HG02885 (cell line): ENCODE results near the gene FCRLB.
"Not testable (repeated sequence)": the region's sequence is repeated elsewhere in the genome, so short reads cannot be mapped to it uniquely, and the experiment has no call there.

ENCODE experiments used
- ATAC-seq: cut with Tn5 transposase; IDR thresholded peaks from one replicate; pipeline ENCODE4 v1.9.1; 2021; ENCODE audit warnings: mild to moderate bottlenecking; ENCODE audit not compliant: unreplicated experiment, poor library complexity

The FCRLB gene

DNA sequence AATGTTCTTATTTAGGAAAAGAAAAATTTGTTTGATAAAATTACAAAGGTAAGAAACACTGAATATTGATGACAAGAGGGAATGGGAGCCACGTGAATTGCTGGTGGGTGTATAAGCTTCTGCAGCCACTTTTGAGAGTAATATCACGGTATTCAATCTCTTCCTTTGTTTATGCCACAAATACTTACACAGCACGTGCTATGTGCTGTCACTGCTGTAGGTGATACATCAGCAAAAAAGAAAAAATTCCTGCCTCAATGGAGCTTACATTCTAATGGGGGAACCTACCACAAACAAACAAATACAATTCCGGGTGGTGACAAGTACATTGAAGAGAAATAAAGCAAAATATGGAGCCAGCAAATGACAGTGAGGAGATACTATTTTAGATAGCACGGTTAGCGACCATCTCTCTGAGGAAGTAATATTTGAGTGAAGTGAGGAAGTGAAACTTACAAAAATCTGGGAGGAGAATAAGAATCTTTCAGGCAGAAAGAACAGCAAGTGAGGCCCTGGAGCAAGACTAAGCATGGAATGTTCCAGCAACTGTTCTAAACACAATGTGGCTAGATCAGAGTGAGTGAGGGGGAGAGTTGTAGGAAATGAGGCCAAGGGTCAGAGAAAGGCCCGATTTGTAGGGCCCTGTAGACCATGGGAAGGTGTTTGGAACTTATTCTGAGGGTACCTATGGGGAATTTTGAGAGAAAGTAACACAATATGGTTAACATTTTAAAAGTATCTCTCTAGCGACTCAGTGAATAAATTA lies 2.6 kb upstream of the FCRLB start:
- peak; percentile 69 for ATAC-seq

DNA sequence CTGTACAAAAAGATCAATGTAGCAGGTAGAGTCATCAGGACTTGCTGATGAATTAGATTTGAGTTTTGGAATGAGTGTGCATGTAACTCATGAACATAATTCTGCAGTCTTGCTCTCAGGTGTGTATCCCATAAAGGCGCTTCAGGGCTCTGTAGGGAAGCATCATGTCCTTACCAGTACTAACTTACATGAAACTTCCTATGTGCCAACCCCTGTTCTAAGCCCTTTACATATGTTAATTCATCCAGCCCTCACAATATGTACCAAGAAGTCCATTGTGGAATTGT lies 2.1 kb upstream of the FCRLB start:
- peak; percentile 41 for ATAC-seq

DNA sequence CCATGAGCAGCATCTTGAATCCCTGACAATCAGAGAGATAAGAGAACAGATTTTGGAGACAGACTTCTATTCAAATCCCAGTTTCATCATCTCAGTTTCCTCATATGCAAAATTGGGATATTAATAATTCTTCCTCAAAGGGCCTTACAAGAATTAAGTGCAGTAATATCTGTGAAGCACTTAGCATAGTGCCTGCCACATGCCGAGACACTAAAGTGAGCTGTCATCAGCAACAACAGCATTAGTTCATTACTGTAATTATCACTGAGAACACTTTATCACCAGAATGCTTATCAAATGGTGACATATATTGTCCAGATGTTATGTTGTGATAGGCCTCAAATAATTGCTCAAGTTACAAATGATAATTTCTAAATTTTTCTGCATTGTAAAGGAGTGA lies 922 bp upstream of the FCRLB start:
- ATAC-seq, result no peak

DNA sequence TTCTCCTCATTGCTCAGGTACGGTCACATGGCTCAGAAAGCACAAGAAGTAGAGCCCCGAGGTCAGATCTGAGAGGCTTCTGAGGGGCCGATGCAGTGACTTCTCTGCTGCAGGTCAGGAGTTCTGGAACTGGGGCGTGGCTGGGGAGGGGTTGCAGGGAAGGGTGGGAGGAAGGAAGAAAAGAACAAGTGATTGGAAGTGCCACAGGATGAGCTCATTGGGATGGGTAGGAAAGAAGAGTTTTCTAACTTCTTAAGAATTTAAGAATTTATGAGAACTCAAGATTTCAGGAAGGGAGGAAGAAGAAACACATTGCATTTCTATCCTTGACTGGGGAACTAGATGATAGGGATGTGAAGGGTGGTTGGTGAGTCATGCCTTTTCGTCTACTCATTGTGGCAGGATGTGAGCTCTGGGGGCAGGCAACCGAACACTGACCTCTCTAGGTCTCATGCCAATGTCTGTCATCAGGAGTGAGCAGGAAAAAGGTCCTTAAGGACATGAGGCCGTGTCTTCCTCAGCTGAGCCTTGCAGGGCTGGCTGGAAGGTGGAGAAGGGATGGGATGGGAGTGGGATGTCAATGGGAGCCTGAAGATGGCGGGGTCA lies 497 bp downstream of the FCRLB start:
- no peak for ATAC-seq

DNA sequence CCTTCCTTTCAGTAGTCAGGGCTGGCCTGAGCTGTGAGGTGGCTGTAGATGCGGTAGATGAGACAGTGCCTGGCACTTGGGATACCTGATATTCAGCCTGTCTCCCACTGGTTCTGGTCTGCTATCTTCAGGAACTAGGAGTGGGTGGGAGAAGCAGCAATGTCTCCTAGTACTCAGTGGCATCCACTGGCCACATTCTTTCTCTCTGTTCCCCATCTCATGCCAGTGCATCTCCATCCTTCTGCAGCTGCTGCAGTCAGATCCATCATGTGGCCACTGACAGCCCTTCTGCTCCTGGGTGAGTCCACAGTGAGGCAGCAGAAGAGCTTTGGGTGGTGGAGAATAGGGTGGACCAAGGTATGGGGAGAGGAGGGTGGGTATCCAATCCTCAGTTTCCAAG lies 1.1 kb downstream of the FCRLB start:
- no peak for ATAC-seq

DNA sequence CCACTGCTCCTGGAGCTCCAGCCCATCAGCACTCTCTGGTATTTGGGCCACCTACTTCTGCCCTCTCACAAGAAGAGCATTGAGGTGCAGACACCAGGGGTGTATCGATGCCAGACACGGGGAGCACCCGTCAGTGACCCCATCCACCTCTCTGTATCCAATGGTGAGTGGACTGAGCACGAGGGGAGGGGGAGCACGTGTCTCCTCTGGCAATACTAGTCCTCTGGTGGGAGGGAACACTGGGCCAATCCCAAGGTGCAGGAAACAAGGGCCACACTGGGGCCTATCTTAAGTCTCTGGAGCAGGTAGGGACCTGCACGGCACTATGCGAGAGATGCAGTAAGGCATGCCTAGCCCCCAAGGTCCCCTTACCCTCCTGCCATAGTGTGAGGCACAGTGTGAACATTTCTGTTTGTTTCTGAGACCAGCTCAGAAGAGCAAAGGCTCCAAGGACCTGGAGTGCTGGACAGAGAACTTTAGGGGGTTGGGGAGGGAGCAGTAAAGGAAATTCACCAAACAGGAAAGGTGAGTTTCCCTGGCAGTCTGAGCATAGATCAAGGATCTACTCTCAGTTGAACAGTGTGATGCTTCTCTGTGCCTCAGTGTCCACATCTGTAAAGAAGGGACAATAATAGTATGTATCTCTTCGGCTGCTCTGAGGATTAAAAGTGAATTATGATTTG lies 2.3 kb downstream of the FCRLB start:
- ATAC-seq, result no peak

DNA sequence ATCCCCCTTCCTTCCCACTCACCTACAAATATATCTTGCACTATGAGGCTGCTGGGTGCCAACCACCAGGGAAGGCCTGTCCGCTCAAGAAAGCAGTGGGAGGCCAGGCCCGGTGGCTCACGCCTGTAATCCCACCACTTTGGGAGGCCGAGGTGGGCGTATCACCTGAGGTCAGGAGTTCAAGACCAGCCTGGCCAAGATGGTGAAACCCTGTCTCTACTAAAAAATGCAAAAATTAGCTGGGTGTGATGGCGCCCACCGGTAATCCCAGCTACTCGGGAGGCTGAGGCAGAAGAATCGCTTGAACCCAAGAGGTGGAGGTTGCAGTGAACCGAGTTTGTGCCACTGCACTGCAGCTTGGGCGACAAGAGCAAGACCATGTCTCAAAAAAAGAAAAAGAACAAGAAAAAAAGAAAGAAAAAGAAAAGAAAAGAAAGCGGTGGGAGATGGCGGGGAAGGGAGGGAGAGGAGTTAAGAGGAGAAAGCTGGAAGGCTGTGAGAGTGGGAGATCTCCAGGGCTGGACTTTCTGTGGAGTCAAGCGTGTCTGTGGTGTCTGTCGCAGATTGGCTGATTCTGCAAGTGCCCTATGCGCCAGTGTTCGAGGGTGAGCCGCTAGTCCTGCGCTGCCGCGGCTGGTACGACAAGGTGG lies 4.0 kb downstream of the FCRLB start:
- ATAC-seq, result not testable (repeated sequence)

DNA sequence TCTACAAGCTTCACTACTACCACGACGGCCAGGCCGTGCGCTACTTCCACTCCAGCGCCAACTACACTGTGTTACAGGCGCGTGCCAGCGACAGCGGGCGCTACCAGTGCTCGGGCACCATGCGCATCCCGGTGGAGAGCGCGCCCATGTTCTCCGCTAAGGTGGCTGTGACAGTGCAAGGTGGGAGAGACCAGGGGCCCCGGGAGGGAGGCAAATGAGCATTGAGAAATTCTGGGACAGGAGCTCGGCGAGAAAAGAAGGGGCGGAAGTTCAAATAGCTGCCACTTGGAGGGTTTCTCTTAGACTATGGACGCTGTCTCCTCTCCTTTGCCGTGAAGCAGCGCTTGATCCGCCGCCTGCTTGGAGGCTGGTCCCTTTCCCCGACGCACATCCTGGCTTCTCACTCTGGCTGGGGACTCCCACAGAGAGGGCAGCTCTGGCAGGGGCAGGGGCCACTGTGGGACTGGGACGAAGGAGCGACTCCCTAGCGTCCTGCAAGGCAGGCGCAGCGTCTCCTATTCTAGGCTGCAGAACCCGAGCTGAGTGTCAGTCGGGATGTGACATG lies 4.6 kb downstream of the FCRLB start:
- peak; percentile 24 for ATAC-seq

DNA sequence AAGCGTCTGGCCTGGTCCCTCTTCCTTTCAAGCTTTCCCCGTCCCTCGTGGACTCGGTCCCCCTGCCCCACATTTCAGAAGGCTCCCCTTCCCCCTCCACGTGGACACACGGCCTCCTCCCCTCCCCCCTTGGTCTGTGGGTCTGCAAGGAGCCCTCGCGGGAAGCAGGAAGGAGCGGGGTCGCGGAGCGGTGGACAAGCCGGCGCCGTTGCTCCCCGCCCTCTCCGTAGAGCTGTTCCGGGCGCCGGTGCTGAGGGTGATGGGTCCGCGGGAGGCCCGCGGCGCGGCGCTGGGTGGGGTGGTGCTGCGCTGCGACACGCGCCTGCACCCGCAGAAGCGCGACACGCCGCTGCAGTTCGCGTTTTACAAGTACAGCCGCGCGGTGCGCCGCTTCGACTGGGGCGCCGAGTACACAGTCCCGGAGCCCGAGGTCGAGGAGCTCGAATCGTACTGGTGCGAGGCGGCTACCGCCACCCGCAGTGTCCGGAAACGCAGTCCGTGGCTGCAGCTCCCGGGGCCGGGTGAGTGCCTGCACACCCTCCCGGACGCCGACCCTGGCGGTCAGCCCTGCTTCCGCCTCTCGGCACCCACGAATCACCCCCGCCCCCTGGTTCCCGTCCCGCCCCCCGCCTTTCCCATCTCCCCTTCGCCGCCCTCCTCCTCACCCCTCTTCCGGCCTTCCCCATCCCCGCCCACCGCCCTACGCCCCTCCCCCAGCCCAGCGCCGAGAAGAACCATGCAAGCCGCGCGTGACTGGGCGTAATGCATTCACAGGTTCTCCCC lies 5.3 kb downstream of the FCRLB start:
- peak; percentile 61 for ATAC-seq

DNA sequence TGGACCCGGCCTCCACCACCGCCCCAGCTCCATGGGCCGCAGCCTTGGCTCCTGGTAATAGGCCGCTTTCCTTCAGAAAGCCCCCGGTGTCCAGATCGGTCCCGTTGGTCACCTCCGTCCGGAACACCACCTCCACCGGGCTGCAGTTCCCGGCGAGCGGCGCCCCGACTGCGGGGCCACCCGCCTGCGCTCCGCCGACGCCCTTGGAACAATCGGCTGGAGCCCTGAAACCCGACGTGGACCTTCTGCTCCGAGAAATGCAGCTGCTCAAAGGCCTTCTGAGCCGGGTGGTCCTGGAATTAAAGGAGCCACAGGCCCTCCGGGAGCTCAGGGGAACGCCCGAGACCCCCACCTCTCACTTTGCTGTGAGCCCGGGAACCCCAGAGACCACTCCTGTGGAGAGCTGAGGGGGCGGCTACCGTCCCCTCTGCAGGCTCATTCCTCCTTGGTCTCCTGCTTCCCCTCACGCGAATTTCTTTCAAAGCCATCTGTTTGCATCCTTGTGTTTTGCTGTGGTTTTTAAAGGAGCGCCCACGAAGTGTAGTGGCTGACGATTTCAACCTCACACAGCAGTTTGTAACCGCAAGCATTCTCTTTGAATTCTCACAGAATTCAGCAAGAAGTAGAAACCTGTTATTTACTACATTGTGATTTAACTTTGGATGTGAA lies 6.0 kb downstream of the FCRLB start:
- ATAC-seq, result peak; percentile 17

DNA sequence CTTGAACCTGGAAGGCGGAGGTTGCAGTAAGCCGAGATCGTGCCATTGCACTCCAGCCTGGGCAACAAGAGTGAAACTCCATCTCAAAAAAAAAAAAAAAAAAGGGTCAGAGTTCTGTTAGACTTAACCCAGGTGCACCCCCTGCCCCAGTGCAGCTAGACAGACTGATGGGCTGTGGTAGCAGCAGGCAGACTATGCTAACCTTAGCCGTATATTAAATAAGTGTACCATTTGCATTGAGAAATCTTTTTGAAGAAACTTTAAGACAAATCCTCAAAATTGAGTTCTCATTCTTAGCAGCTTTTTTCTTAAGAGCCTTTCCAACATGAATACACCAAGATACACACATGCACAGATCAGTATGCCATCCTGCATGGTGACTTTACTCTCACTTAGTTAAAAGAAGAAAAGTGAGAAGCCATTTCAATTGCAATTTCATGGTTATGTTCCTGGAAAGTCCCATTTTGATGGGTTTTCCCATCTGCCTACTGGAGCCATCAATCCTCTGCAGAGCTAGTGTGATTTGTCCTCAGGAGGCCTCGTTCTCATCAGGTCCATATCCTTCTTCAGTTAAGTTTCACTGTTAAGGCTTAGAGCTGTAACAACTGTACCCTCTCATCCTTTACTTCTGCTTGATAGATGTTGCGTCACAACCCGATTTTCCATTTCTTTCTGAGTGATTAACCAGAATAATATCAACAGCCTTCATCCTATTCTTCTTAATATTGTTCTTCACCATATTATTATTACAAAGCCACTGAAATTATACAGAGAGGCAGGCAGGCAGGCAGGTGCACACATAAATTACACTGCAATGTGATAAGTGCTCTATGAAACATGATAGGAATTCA lies 7.3 kb downstream of the FCRLB start:
- ATAC-seq, result no peak

DNA sequence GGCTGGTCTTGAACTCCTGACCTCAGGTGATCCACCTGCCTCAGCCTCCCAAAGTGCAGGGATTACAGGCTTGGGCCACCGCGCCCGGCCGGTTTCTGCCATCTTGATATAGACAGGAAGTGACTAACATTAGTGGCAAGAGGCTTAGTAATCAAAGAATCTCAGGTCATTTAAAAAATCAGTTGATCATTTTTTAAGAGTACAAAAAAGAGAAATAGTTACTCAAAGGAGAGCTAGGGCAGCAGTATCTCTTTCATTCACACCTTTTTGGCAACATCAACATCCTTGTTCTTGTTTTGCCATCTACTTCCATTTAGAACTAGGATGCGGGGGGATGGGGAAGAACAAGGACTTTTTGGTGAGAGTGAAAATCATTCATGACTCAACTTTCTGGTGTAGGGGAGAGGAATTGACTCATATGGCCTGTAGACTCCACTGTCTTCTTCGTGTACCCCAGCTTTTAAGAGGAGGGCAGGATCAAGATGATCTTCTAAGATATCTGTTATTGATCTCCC lies 8.8 kb downstream of the FCRLB start:
- ATAC-seq, result no peak

DNA sequence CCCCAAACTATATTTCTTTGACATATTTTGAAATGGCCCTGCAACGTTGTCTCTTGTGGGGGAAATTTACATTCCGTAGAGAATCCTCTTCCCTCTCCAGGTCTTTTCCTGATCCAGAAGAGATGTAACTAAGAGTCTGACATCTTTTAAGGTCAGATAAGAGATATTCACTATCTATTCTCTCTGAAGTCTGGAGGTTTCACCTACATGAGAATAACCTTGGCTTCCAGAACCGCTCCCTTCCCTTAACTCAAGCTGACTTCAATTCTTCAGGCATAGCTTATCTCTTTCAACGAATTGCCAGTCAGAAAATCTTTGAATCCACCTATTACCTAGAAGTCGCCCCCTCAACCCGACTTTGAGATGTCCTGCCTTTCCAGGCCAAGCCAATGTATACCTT lies 9.9 kb downstream of the FCRLB start:
- no peak for ATAC-seq

DNA sequence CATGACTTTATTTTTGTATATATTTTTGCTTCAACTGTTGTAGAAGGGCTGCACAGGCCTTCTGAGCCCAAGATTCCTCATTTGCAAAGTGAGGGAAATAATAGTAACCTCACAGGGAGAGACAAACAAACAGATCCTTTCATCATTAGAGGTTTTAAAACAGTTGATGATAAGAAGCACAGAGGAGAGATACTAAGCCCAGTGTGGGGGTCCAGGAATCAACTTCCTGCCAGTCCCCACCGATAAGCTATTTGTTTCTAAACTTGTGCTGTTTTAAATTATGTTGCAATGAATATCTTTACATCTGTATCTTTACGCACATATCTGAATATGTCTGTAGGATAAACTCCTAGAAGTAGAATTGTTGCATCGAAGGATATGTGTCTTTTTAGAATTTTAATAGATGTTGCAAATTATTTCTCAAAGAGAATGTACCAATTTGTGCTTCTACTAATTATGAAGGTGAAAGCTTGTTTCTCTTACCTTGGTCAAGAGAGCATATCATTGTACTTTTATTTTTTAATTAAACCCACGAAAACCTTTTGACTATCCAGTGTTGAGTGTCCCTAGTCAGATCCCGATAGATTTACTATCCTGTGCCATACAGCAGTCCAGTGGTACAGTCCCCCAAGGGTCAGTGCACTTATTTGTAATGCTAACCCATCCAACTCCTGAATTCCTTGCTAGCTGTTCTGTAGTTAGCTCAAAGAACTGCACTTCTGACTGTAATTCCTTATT lies 10.8 kb downstream of the FCRLB start:
- no peak for ATAC-seq

DNA sequence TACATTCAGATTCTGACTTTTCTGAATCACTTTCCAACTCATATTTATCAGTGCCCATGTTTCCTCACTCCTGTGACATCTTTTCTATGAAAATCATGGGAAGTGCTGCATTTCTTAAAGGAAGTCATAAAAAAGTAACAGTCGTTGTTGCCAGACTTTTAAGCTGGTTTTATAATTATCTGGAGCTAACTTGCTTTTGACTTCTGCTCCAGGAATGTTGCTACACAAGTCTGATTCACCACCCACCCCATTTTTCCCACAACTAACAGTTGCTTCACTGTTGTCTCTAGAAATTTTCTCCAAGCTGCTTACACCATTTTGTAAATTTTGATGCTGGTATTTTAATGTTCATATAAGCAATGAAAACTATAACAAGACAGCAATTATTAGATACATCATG lies 12.2 kb downstream of the FCRLB start:
- no peak for ATAC-seq

DNA sequence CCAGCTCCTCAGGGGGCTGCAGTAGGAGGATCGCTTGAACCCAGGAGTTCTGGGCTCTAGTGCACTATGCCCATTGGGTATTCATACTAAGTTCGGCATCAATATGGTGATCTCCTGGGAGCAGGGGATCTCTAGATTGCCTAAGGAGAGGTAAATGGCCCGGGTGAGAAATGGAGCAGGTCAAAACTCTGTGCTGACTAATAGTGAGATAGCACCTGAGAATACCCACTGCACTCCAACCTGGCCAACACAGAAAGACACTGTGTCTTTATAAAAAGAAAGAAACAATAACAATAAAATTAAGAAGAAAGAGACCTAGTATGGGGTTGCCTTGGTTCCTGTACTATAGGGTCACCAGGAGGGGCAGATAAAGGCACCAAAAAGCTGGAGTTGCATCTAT lies 14.5 kb downstream of the FCRLB start:
- no peak for ATAC-seq

DNA sequence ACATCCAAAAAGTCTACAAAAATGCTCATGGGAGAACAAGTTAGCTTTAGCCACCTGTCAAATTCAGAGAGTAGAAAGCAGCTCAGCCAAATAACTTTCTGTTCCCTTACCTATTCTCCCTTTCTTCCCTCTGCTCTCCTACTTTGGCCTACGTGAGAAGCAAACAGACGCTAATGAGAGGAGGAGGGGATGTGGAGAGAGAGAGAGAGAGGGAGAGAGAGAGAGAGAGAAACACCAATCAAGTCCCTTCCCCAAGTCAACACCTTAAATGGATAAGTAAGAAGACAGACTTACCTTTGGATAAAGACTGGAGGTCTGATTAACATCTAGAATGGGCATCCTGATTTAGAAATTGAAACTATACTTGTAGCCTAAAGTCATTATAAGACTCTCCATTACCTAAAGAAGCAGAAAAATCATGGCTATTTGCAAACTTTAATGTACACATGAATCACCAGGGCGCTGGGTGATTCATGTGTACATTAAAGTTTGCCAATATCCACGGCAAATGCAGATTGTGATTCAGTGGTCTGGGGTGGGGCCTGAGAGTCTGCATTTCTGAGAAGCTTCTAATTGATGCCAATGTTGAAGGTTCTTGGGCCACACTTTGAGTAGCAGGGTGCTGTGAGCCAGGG lies 15.1 kb downstream of the FCRLB start:
- ATAC-seq, result no peak

DNA sequence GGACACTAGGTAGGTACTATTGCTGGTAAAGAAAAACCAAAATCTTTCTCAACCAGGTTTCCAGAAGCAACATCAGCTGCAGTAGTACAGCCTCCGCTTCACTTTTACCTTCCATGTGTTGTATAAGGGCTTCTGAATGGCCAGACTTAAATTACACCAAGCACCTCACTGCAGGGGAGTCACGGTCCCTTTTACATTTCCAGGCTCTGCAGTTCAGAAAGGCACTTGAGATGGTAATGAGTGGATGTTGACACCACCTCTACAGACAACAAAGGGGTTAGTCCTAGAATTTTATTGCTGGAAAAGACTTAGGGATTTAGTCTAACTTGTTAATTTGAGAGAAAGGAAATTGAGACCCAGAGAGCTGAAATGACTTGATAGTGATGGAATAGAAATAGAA lies 16.3 kb downstream of the FCRLB start:
- ATAC-seq, result no peak
